Fibroblast of mammary gland (primary cell): ENCODE results near the gene SEPTIN6.
A peak's percentile ranks its signal among the peaks of the same experiment; 100 is the strongest.
"Not testable (repeated sequence)": the region's sequence is repeated elsewhere in the genome, so short reads cannot be mapped to it uniquely, and the experiment has no call there.

ENCODE experiments used
- DNase-seq: peaks from one replicate; pipeline ENCODE4 v3.0.0-alpha.2; 2010; ENCODE audit warnings: low read depth
- H3K4me3 ChIP-seq: 2 replicates; pipeline ENCODE4 v1.5.1; 2011; ENCODE audit warnings: low read depth, mild to moderate bottlenecking, low read length, moderate library complexity; ENCODE audit not compliant: control insufficient read depth
- TF ChIP-seq, protein P1 (sequence below): conservative IDR thresholded peaks from 2 replicates; pipeline ENCODE4 v1.5.1; 2011; ENCODE audit warnings: low read depth, low read length, inconsistent platforms; ENCODE audit not compliant: control insufficient read depth, insufficient read depth

The SEPTIN6 gene

DNA sequence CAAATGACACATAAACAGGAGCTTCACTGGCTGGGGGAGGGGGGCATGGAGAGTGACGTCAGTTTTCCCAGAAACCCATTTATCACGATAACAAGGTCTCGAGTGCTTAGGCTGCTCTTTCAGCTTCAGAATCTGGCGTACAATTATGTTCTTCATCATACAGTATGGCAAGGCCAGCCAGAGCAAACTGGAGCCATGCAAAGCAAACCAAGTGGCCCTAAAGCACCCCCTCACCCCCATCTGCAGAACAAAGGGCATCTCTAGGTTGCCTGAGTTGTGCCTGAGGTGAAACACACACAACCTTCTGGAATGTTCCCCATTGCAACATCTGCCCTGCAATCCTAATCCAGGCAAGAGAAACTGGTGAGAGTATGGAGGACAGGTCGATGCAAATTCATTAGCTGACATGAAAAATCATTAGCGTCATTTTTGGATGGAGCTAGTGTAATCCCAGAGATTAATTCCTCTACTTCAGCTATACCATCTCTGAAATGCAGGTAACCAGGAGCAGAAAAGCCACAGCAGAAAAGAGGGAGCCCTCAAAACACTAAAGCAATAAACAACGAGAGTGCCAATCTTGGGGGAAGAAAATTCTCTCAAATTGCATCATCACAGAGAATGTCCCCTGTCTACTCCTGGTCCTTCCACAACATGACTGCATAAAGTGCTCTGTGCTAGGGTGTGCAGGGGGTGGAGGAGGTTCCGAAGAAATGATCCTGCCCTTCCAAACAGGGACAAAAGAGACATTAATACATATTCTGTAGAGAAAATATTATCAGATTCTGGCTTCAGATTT lies 1.8 kb downstream of the SEPTIN6 start:
- H3K4me3 ChIP-seq = no peak overlapping the region
- peak; percentile 68 for DNase-seq
- TF ChIP-seq, protein P1, sequence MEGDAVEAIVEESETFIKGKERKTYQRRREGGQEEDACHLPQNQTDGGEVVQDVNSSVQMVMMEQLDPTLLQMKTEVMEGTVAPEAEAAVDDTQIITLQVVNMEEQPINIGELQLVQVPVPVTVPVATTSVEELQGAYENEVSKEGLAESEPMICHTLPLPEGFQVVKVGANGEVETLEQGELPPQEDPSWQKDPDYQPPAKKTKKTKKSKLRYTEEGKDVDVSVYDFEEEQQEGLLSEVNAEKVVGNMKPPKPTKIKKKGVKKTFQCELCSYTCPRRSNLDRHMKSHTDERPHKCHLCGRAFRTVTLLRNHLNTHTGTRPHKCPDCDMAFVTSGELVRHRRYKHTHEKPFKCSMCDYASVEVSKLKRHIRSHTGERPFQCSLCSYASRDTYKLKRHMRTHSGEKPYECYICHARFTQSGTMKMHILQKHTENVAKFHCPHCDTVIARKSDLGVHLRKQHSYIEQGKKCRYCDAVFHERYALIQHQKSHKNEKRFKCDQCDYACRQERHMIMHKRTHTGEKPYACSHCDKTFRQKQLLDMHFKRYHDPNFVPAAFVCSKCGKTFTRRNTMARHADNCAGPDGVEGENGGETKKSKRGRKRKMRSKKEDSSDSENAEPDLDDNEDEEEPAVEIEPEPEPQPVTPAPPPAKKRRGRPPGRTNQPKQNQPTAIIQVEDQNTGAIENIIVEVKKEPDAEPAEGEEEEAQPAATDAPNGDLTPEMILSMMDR = no peak

DNA sequence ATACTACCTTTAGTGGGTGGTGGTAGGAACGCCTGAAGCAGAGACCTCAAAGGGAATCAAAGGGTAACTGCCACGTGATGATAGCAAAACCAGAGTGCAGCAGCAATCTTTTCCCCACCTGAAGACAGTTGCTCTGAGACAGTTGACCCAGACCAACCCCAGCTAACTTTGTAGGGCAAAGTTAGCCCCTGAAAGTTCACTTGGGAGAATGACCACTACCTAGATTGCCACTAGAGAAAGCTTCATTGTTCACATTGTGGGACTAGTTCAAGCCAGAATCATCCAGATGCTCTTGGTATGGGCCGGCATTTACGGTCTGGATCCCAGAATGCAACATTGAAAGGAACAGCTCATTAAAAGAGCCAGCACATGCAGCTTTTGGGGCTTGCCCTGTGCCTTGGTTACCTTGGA lies 4.1 kb downstream of the SEPTIN6 start:
- H3K4me3 ChIP-seq = no peak overlapping the region
- DNase-seq = no peak
- TF ChIP-seq, protein P1 = no peak

DNA sequence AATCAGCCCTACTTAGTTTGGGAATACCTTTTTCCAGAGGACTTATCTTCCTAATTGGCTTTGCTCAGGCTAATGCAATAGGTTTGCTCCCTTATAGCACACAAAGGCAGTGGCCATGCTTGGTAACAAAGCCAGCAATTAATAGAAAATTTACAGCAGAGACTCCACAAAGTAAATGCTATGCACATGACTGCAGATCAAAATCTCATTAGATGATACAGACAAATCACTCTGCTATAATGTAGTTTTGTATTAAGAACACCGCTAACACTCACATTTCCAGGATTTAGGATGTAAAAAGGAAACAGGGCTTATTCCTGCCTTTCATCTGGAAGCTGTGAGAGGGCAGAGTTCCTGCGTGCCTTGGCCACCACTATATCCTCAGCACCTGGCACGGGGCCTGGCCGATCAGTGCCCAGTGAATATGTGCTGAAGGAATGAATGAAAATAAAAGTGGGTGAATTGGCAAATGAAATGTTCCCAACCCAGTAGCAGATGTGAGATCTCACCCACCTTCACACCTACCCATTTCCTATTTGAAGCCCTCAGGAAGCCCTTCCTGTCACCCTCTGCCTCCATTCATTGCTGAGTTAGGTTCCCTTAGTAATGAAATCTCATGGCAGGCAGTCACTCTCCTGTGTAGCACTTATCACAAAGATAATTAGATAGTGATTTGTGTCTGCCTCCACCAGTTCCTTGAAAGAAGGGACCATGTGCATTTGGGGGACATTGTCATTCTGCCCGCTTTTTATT lies 5.1 kb downstream of the SEPTIN6 start:
- TF ChIP-seq, protein P1 = no peak
- no peak for DNase-seq
- no peak overlapping the region for H3K4me3 ChIP-seq

DNA sequence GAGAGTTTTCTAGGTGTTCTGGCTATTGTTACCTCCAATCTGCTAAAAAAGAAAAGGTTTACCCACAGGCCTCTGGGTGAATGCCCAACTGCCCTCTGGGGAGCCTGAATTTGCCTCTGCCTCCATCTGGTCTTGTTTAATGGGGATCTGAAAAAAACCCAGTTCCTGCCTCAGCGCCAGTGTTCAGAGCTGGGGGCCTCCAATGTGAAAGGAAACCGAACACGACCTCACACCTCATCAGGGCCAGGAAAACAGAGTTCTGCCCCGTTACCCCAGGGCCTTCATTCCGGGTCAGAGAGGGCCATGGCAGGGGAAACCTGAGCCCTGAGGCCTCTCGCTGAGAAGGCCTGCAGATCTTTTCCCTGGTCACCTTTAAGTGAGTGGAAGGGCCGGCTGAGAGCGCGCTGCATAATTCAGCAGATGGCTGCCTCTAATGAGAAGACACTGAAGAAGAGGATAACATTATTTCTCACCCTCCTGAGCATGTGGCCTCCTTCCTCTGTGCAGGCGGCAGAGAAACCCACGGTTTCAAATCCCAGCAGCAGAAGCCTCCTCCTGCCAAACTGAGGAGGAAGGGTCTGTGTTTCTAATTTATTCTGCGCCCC lies 6.8 kb downstream of the SEPTIN6 start:
- TF ChIP-seq, protein P1 = no peak
- peak; percentile 65 for DNase-seq
- H3K4me3 ChIP-seq = no peak overlapping the region

DNA sequence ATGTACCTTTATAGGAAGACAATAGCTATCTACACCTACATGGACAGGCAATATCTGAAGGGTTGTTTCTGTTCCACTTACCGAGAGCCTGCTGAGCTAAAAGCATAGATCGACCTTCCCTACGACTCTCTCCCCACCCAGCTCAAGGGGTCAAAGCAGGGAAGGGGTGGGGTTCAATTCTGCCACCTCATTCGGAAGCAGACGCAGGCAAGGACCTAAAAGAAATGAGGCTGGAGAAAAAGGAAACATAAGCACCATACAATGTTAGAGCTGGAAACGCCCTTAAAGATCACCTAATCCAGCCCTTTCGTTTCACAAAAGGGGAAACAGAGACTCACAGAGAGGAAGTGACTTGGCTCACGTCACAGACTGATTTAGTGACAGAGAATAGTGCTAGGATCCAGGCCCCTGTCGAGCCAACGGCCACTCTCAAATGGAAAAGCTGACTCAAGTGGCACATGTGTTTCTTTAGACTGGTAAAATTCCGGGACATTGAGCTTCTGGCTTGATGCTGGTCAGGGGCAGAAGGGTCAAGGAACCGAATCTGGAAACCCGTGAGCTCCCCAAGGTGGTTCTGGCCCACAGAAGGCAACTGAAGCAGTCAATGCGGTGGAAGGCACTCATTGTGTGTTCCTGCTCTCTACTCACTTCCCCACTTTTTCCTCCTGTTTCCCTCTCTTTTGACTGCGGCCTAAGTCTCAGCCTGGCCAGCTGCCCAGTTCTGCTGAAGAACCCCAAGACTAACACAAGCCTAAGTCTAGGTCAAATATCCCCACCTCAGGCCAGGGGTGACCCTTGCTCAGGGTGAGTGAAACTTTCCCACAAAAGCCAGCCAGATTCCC lies 7.5 kb downstream of the SEPTIN6 start:
- TF ChIP-seq, protein P1 = no peak
- DNase-seq = peak; percentile 37
- H3K4me3 ChIP-seq = no peak overlapping the region

DNA sequence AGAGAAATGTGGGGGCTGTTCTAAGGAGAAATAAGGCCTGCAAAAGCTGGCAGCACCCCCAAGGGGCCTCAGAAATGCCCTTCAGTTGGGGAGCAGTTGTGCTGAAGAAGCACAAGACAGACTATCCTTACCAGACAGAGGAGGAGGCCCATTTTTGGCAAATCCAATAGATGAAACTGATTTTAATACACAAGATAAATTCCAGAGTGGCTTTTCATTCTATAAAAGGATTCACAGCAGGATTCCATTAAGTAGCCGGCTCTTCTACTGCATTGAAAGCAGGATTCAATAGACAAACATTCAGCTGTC lies 8.1 kb downstream of the SEPTIN6 start:
- no peak overlapping the region for H3K4me3 ChIP-seq
- DNase-seq = no peak
- TF ChIP-seq, protein P1 = no peak

DNA sequence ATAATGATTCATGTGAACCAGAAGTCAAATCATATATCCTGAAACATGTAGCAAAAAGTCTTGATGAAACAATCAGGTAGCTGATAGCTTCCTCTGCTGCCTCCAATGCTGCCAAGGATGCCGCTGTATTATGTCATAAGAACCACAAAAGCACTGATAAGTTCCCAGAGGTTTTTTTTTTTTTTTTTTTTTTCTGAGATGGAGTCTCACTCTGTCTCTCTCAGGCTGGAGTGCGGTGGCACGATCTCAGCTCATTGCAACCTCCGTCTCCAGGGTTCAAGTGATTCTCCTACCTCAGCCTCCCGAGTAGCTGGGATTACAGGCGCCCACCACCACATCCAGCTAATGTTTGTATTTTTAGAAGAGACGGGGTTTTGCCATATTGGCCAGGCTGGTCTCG lies 8.7 kb downstream of the SEPTIN6 start:
- not testable (repeated sequence) for DNase-seq, H3K4me3 ChIP-seq
